ENCODE data around the gene SPATA46. TPM values are rescaled to one million over a fixed set of nuclear protein-coding genes. Genes with fewer than 3 reads are reported as not detected.

The SPATA46 gene
- total and polyA plus RNA-seq, 9 of the 15 experiments (the other 6 are each of a cell fraction or from before 2014, with no cell fraction given): 0.04 to 0.11 TPM; not detected in 7

GRCh38 chr1:162372159-162373071, 4.2 kb downstream of the SPATA46 start (continued):
- TF ChIP-seq E4F1 (CRISPR knock-in tag; IDR thresholded peaks at IDR 0.05; ENCODE audit: borderline replicate concordance) (no peak), HDAC1 (IDR thresholded peaks at IDR 0.05) (peak in 1 of 2 experiments; percentile 79; a peak in 2 of 4 replicates), YBX1 (IDR thresholded peaks at IDR 0.05) (no peak), CLOCK (CRISPR knock-in tag; IDR thresholded peaks at IDR 0.05; ENCODE audit: borderline replicate concordance) (no peak), OTX1 (CRISPR knock-in tag; IDR thresholded peaks at IDR 0.05) (peak; percentile 71; the same call in 1 of the 2 replicates), HCFC1 (IDR thresholded peaks at IDR 0.05; ENCODE audit: low read depth, low read length) (no peak), STAT5B (CRISPR knock-in tag; IDR thresholded peaks at IDR 0.05) (no peak), CREB3L1 (IDR thresholded peaks at IDR 0.05; ENCODE audit: borderline replicate concordance, low read depth) (no peak), TCFL5 (CRISPR knock-in tag; conservative IDR thresholded peaks at IDR 0.05) (no peak), ZBTB2 (IDR thresholded peaks at IDR 0.05) (no peak), ZNF511 (CRISPR knock-in tag; IDR thresholded peaks at IDR 0.05) (peak; percentile 44; the same call in 1 of the 2 replicates), TSHZ1 (CRISPR knock-in tag; IDR thresholded peaks at IDR 0.05) (no peak), CSDE1 (IDR thresholded peaks at IDR 0.05) (no peak), KDM1A (IDR thresholded peaks at IDR 0.05) (peak; percentile 90 to 94)
